HG02970 (cell line): Measurements from ENCODE around the gene PALB2.
"Not testable (repeated sequence)": the region's sequence is repeated elsewhere in the genome, so short reads cannot be mapped to it uniquely, and the experiment has no call there.

ENCODE experiments used
- ATAC-seq: cut with Tn5 transposase; IDR thresholded peaks from one replicate; pipeline ENCODE4 v1.9.1; 2021; ENCODE audit warnings: mild to moderate bottlenecking, moderate library complexity, moderate number of reproducible peaks; ENCODE audit not compliant: unreplicated experiment, low FRiP score

PALB2 gene

GRCh38 chr16:23584186-23585076 lies 56.7 kb downstream of the PALB2 start:
- no peak for ATAC-seq

GRCh38 chr16:23583271-23583670 lies 57.8 kb downstream of the PALB2 start:
- ATAC-seq: not testable (repeated sequence)

GRCh38 chr16:23581764-23582163 lies 59.3 kb downstream of the PALB2 start:
- no peak for ATAC-seq

GRCh38 chr16:23580391-23580790 lies 60.7 kb downstream of the PALB2 start:
- ATAC-seq: no peak

GRCh38 chr16:23579371-23579770 lies 61.7 kb downstream of the PALB2 start:
- ATAC-seq: no peak

- no peak for ATAC-seq
Observed at GRCh38 chr16:23578101-23578830, 62.8 kb downstream of the PALB2 start.

- no peak for ATAC-seq
Observed at GRCh38 chr16:23577493-23577892, 63.6 kb downstream of the PALB2 start.

GRCh38 chr16:23575834-23576233 lies 65.3 kb downstream of the PALB2 start:
- no peak for ATAC-seq

- no peak for ATAC-seq
Observed at GRCh38 chr16:23573817-23574216, 67.3 kb downstream of the PALB2 start.

- ATAC-seq: no peak
Observed at GRCh38 chr16:23572394-23572793, 68.7 kb downstream of the PALB2 start.

GRCh38 chr16:23571895-23572294 lies 69.2 kb downstream of the PALB2 start:
- ATAC-seq: no peak

- ATAC-seq: no peak
Observed at GRCh38 chr16:23570992-23571632, 70.0 kb downstream of the PALB2 start.

GRCh38 chr16:23567602-23568001 lies 73.5 kb downstream of the PALB2 start:
- no peak for ATAC-seq

GRCh38 chr16:23566724-23567123 lies 74.4 kb downstream of the PALB2 start:
- ATAC-seq: no peak

GRCh38 chr16:23564575-23565363 lies 76.3 kb downstream of the PALB2 start:
- no peak for ATAC-seq

- no peak for ATAC-seq
Observed at GRCh38 chr16:23563186-23563585, 77.9 kb downstream of the PALB2 start.

- ATAC-seq: no peak
Observed at GRCh38 chr16:23562505-23562904, 78.6 kb downstream of the PALB2 start.

GRCh38 chr16:23561586-23561985 lies 79.5 kb downstream of the PALB2 start:
- no peak for ATAC-seq

- ATAC-seq: peak; percentile 1
Observed at GRCh38 chr16:23557779-23558702, 83.1 kb downstream of the PALB2 start.
